Left hindlimb (tissue), 1 donor: ENCODE data around the gene RUNDC1.
A peak's percentile ranks its signal among the peaks of the same experiment; 100 is the strongest.
"Not testable (repeated sequence)": the region's sequence is repeated elsewhere in the genome, so short reads cannot be mapped to it uniquely, and the experiment has no call there.

Source experiments
- DNase-seq: peaks from one replicate; pipeline ENCODE4 v3.0.0-alpha.2; 2018

Gene RUNDC1

DNA sequence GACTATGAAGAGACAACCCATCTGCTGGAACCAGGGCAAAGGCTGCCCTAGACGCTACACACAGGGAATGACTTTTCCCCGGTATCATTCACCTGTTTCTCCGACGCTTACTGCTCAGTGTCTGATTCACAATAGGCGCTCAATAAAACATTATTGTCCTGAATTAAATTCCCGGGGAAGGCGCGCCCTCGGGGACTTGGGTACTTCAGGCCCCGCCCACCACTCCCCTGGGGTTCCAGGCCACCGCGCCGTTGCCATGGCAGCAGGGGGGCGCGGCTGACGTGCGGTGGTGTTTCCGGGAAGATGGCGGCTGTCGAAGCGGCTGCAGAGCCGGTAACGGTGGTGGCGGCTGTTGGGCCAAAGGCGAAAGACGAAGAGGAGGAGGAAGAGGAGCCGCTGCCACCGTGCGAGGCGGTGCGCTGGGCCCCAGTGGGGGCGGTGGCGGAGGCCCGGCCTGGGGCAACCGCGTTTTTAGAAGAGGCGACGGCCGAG is at the start of gene RUNDC1:
RUNDC1 (plus strand) TSS at position 292 of the 492 bp plus-strand sequence; CDS start at position 304, 12 bp downstream.
- peak; percentile 90 for DNase-seq

- peak; percentile 67 for DNase-seq
Observed at GRCh38 chr17:42937712-42938596, 42.4 kb upstream of the RUNDC1 start.

- no peak for DNase-seq
Observed at GRCh38 chr17:42944211-42944610, 36.2 kb upstream of the RUNDC1 start.

GRCh38 chr17:42946812-42947211 is 33.6 kb upstream of the RUNDC1 start:
- no peak for DNase-seq

- no peak for DNase-seq
Observed at GRCh38 chr17:42950044-42950783, 30.2 kb upstream of the RUNDC1 start.

GRCh38 chr17:42953669-42954068 is 26.7 kb upstream of the RUNDC1 start:
- no peak for DNase-seq

DNA sequence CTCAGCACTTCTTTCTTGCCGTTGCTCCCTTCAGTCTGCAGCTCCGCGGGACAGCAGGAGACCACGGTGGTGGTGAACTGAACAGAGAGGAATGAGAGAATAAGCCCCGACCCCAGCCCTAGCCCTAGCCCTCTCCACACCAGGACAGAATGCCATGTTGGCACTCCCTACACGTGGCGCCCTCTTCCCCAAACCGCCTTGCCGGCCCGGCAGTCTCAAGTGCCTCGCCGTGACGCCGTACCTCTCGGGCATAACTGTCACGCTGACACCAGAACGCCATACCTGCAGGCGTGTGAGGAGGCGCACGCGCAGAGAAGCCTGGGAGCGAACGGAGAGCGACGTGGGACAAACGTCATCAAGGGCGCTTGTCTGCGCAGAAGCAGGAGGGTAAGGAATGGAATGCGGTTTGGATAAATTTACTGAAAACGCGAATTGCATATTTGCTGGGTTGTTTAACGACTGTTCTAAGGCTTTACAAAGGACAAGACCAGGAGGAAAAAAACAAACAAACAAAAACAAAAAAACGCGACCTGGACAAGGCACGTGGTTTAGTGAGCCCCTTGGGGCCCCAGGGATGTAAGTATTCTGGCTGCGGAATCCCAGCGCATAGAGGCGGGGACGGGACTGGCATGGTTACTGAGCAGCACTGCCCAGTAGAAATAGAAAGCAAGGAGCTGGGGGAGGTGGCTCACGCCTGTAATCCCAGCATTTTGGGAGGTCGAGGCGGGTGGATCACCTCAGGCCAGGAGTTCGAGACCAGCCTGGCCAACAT is 16.0 kb upstream of the RUNDC1 start, which contains the start of gene AARSD1:
AARSD1 (minus strand) TSS at position 294 of the 772 bp plus-strand sequence; CDS start at position 280, 14 bp downstream.
- peak; percentile 92 for DNase-seq

GRCh38 chr17:42967925-42968324 is 12.4 kb upstream of the RUNDC1 start:
- DNase-seq = no peak

- DNase-seq = no peak
Observed at GRCh38 chr17:42969001-42969581, 11.3 kb upstream of the RUNDC1 start.

DNA sequence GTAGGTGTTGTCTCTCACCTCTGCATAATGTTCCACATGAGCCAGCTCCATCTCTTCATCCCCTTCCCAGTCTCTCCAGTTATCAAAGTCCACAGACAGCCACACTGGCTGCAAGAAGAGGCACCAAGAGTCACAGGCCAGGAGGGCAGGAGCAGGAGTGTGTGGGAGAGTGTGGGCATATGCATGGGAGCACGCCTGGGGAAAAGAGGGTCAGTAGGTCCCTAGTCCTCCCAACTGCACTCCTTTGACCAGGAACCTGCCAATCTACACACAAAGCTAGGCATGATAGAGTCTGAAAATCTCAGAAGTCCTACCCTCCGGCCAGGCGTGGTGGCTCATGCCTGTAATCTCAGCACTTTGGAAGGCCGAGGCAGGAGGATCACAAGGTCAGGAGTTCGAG is 8.8 kb upstream of the RUNDC1 start:
- no peak for DNase-seq

DNA sequence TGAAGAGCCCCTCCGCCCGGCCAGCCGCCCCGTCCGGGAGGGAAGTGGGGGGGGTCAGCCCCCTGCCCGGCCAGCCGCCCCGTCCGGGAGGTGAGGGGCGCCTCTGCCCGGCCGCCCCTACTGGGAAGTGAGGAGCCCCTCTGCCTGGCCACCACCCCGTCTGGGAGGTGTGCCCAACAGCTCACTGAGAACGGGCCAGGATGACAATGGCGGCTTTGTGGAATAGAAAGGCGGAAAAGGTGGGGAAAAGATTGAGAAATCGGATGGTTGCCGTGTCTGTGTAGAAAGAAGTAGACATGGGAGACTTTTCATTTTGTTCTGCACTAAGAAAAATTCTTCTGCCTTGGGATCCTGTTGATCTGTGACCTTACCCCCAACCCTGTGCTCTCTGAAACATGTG is 7.0 kb upstream of the RUNDC1 start:
- not testable (repeated sequence) for DNase-seq

DNA sequence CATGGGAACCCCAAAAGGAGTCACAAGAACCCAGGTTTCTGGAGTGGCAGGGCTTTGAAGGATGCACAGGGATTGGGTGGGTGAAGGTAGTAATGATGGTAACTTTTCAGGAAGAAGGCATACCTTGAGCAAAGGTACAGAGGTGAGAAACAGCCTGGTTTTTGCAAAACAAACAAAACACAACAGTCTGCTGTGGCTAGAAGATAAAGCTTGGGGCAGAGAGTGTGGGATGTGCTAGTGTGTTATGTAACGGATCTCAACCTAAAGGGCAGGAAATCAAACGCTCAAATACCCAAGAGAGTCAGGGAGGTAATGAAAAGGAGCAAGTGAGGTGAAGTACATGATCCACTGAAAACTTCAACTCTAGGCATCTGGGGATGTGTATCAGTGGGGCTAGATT is 5.1 kb upstream of the RUNDC1 start:
- no peak for DNase-seq

DNA sequence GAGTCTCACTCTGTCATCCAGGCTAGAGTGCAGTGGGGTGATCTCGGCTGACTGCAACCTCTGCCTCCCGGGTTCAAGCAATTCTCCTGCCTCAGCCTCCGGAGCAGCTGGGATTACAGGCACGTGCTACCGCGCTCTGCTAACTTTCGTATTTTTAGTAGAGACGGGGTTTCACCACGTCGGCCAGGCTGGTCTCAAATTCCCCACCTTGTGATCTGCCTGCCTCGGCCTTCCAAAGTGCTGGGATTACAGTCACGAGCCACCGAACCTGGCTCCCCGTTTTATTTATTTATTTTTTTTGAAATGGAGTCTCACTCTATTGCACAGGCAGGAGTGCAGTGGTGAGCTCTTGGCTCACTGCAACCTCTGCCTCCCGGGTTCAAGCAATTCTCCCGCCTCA is 4.7 kb upstream of the RUNDC1 start:
- DNase-seq = not testable (repeated sequence)

- peak; percentile 65 for DNase-seq
Observed at GRCh38 chr17:42979511-42980273, 673 bp upstream of the RUNDC1 start, which contains the start of gene PTGES3L. Gene PTGES3L (minus strand): TSS chr17:42980080. CDS start chr17:42980053, 27 bp downstream.

GRCh38 chr17:42980766-42981397 is 517 bp downstream of the RUNDC1 start:
- no peak for DNase-seq

DNA sequence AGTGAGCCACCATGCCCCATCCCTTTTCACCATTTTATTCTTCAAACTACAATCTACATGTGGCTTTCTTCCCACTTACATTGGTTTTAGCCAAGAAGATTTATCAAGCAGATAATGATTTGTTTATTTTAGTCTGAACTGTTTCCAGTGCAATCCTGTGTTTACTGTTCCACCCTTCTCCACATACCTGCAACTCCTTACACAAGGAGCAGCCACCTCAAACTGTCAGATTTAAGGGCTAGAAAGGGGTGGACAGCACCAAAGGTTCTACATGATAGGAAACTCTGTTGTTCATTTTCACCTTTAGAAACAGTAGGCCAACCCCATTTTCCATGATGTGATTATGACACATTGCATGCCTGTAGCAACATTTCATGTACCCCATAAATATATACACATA is 1.9 kb downstream of the RUNDC1 start:
- no peak for DNase-seq

DNA sequence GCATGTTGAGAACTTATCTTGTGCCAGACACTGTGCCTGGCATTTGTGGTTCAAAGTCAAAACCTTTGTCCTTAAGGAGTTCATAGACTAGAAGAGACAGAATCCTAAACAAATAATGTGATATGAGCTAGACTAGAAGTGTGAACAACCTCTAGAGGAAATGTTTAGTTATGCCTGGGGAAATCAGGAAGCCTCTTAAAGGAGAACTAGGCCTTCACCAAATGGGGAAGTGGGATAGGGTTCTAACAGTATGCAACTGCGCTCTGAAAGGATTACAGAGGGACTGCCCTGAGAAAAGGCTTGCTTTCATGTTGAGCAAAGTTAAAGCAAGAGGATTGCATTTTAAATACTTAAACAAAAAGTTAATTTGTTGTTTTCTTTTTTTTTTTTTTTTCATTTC is 4.9 kb downstream of the RUNDC1 start:
- DNase-seq = no peak

DNA sequence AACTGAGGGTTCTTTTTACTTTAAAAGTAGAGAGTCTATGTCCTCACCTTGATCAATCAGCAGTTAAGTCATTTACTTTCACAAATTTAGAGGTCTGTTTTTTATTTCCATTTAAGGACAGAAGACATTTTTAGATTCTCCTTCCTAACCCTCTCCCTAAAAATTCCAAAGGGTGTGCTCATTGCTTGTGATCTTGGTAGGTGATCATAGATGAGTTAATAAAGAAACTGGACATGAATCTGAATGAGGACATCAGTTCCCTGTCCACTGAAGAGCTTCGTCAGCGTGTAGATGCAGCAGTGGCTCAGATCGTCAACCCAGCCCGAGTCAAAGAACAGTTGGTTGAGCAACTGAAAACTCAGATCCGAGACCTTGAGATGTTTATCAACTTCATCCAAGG is 8.8 kb downstream of the RUNDC1 start:
- no peak for DNase-seq

- DNase-seq = no peak
Observed at GRCh38 chr17:42989726-42990652, 9.6 kb downstream of the RUNDC1 start.

DNA sequence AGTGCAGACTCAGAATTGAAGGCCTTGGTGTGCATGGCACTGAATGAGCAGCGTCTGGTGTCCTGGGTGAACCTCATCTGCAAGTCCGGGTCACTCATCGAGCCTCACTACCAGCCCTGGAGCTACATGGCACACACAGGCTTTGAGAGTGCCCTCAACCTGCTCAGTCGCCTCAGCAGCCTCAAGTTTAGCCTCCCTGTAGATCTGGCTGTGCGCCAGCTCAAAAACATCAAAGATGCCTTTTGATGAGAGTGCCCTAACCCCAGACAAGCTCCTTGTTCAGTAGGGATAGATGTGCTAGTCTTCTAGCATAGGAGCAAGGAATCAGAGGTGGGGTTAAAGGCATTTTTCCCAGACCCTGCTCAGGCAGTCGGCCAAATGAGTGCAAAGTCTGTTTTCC is 11.1 kb downstream of the RUNDC1 start:
- DNase-seq = no peak
